Smooth muscle cell (in vitro differentiated cells): ENCODE measurements around the gene POLR2J3. TPM values are rescaled to one million over a fixed set of nuclear protein-coding genes. Genes with fewer than 3 reads are reported as not detected.
"Not testable (repeated sequence)": the region's sequence is repeated elsewhere in the genome, so short reads cannot be mapped to it uniquely, and the experiment has no call there.

ENCODE experiments used
- DNase-seq: peaks from one replicate; lab custom pipeline; 2025; ENCODE audit not compliant: unreplicated experiment; lab: John Stamatoyannopoulos, UW
- H2AFZ ChIP-seq: fragments of 200-600 bp; sonication (generic); 2 replicates; pipeline ENCODE4 v1.6.0; 2016; ENCODE audit warnings: antibody characterized with exemption, low read depth, mild to moderate bottlenecking
- H3F3A ChIP-seq: fragments of 200-600 bp; sonication (generic); 2 replicates; pipeline ENCODE4 v1.6.0; 2017; ENCODE audit warnings: antibody characterized with exemption, low read depth
- H3K27ac ChIP-seq: fragments of 200-600 bp; sonication (generic); 2 replicates; pipeline ENCODE4 v1.5.1; 2016; ENCODE audit warnings: low read depth, mild to moderate bottlenecking
- H3K27me3 ChIP-seq: fragments of 200-600 bp; sonication (generic); 2 replicates; pipeline ENCODE4 v1.6.1; 2016; ENCODE audit warnings: low read depth, mild to moderate bottlenecking
- H3K36me3 ChIP-seq: fragments of 200-600 bp; sonication (generic); 2 replicates; pipeline ENCODE4 v1.5.1; 2016; ENCODE audit warnings: low read depth
- H3K4me1 ChIP-seq: fragments of 200-600 bp; sonication (generic); 2 replicates; pipeline ENCODE4 v1.5.1; 2016; ENCODE audit warnings: low read depth
- H3K4me2 ChIP-seq: fragments of 200-600 bp; sonication (generic); 2 replicates; pipeline ENCODE4 v1.6.0; 2016; ENCODE audit warnings: mild to moderate bottlenecking
- H3K4me3 ChIP-seq: fragments of 200-600 bp; sonication (generic); 2 replicates; pipeline ENCODE4 v1.5.1; 2016; ENCODE audit warnings: mild to moderate bottlenecking
- H3K79me2 ChIP-seq: fragments of 200-600 bp; sonication (generic); 2 replicates; pipeline ENCODE4 v1.6.0; 2016; ENCODE audit warnings: low read depth, mild to moderate bottlenecking
- H3K9ac ChIP-seq: fragments of 200-600 bp; sonication (generic); 2 replicates; pipeline ENCODE4 v1.6.0; 2016; ENCODE audit warnings: low read depth
- H3K9me3 ChIP-seq: fragments of 200-600 bp; sonication (generic); replicated peaks from 2 replicates; pipeline ENCODE4 v1.5.1; 2016; ENCODE audit warnings: low read depth
- H4K20me1 ChIP-seq: fragments of 200-600 bp; sonication (generic); 2 replicates; pipeline ENCODE4 v1.6.0; 2016; ENCODE audit warnings: low read depth
- WGBS: methylation state at CpG from one replicate; pipeline ENCODE4 v1.1.7; 2016; ENCODE audit warnings: low lambda C conversion rate; 5-methylcytosine and 5-hydroxymethylcytosine counted together
- polyA plus RNA-seq: library from polyadenylated mRNA; unstranded; fragments of >200 nt; fragmentation: Nextera tagmentation; extraction: Ambion mirVana; gene quantifications from 2 replicates; pipeline ENCODE4 v1.2.1, GENCODE V29; 2016
- total RNA-seq: library from RNA; depleted of rRNA; stranded (reverse); fragments of >200 nt; gene quantifications from 2 replicates; pipeline ENCODE4 v1.2.3, GENCODE V29; 2014

The POLR2J3 gene
- total and polyA plus RNA-seq, 2 experiments from 2014 or later = 2.8 to 54.2 TPM

DNA sequence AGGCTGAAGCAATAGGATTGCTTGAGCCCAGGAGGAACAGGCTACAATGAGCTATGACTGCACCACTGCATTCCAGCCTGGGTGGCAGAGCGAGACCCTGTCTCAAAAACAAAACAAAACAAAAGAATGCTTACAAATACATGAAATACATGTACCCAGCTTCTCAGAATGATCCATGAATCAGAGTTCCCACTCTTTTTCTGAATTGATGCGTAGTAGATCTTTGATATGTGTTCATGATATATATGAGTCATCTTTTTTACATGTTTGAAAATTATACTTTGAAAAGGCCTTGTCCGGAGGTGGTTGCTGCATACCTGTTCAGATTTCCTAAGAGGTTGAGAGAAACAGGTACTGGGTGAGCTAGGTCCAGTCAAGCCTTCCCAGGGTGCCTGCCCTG lies 4.0 kb upstream of the POLR2J3 start:
- H3K27me3 ChIP-seq, H3K4me2 ChIP-seq, H3K4me1 ChIP-seq, H3K9me3 ChIP-seq, H3K79me2 ChIP-seq, H4K20me1 ChIP-seq, H2AFZ ChIP-seq, H3F3A ChIP-seq, DNase-seq, H3K4me3 ChIP-seq, H3K36me3 ChIP-seq, H3K27ac ChIP-seq, H3K9ac ChIP-seq: not testable (repeated sequence)
- no CpG with 5 or more reads among the region's 3 CpGs for WGBS

DNA sequence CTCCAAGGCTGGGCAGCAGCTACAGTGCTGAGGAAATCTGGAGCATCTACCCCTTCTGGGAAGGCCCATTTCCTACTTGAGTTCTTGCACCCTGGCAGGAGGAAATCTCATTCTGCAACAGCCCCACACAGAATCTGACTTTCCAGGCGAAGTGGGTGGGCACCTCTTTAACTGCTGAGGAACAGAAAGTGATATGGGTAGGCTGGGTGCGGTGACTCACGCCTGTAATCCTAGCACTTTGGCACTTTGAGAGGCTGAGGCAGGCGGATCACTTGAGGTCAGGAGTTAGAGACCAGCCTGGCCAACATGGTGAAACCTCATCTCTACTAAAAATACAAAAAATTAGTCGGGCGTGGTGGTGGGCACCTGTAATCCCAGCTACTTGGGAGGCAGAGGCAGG lies 2.2 kb upstream of the POLR2J3 start:
- H3F3A ChIP-seq, H3K27me3 ChIP-seq, H3K4me3 ChIP-seq, DNase-seq, H3K4me1 ChIP-seq, H3K36me3 ChIP-seq, H3K9ac ChIP-seq, H2AFZ ChIP-seq, H3K79me2 ChIP-seq, H3K27ac ChIP-seq, H3K9me3 ChIP-seq, H3K4me2 ChIP-seq, H4K20me1 ChIP-seq: not testable (repeated sequence)
- WGBS = no CpG with 5 or more reads among the region's 6 CpGs

DNA sequence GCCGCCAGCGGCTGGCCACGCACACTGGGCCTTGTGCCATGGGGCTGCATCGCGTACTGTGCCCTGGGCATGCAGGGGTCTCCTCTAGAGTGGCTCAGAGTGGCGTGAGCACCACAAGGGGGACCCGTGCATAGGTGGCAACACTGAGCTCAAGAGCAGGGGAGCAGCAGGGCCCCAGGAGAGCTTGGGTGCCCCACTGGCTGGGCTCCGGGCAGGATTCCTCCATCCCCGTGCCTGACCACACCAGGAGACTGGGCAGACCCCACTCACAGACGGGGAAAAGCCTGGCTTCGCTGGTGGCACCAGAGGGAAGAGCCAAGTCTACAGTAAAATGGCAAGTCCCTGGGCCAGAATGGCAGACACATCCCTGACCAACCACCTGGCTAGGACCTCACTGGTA lies 3.8 kb downstream of the POLR2J3 start:
- not testable (repeated sequence) for H3K4me2 ChIP-seq, H4K20me1 ChIP-seq, H3K27ac ChIP-seq, H2AFZ ChIP-seq, H3K4me3 ChIP-seq, H3K79me2 ChIP-seq, H3K4me1 ChIP-seq, H3K9me3 ChIP-seq, H3K9ac ChIP-seq, H3F3A ChIP-seq, DNase-seq, H3K27me3 ChIP-seq, H3K36me3 ChIP-seq
- WGBS = 100% methylated on average over 3 of the region's 11 CpGs

DNA sequence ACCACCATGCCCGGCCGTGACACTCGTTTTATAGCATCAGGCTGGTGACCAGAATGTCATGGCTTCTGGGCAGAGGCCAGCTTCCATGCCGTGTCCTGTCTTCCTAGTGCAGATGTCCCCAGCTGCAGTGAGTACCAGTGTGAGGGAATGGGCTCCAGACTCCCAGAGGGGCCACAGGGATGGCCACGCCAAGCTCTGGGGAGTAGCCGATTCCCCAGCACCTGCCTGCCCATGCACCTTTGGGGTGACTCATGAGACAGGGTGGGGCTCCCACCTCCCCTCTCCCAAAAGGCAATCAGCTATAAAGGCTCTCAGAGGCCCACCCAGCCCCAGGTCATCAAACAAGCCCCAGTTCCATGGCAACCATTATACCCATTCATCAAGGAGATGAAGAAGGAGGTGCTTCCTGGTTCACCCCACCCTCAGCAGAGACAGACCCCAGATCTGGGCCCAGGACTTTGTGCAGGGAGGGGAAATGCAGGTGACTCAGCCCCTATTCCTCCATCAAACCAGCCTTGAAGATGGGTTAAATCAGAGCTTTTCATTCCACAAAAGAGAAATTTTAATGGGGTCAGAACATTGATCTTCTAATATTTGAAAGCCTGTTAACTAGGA lies 21.5 kb downstream of the POLR2J3 start, which contains the start of gene SPDYE2:
TSS of gene SPDYE2 (plus strand) at position 419 of the 615 bp plus-strand sequence. CDS start 2,030 bp downstream, outside the sequence.
- not testable (repeated sequence) for H3K4me3 ChIP-seq, H2AFZ ChIP-seq, DNase-seq, H3F3A ChIP-seq, H3K36me3 ChIP-seq, H3K27ac ChIP-seq, H3K4me2 ChIP-seq, H3K4me1 ChIP-seq, H3K27me3 ChIP-seq, H4K20me1 ChIP-seq, H3K9ac ChIP-seq, H3K79me2 ChIP-seq, H3K9me3 ChIP-seq
- no CpG with 5 or more reads among the region's 6 CpGs for WGBS

DNA sequence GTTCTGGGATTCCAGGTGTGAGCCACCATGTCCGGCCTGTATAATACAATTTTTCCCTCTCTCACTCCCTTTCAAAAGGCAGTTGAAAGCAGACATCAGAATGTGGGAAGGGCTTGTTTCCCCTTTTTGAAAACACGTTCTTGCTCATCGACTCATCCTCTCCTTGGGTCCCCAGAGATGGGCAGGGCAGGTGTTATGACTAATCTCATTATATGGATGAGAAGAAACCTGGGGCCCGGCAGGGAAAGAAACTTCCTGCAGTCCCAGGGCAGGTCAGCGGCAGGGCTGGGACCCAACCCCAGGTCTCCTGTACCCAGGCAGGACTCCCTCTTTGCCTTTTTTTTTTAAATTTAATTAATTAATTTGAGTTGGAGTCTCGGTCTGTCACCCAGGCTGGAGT lies 26.0 kb downstream of the POLR2J3 start:
- not testable (repeated sequence) for H3K9ac ChIP-seq, H3K9me3 ChIP-seq, H3K4me2 ChIP-seq, H3K4me3 ChIP-seq, H3K79me2 ChIP-seq, DNase-seq, H3K27me3 ChIP-seq, H2AFZ ChIP-seq, H3K4me1 ChIP-seq, H4K20me1 ChIP-seq, H3K36me3 ChIP-seq, H3F3A ChIP-seq, H3K27ac ChIP-seq
- no CpG with 5 or more reads among the region's 6 CpGs for WGBS

DNA sequence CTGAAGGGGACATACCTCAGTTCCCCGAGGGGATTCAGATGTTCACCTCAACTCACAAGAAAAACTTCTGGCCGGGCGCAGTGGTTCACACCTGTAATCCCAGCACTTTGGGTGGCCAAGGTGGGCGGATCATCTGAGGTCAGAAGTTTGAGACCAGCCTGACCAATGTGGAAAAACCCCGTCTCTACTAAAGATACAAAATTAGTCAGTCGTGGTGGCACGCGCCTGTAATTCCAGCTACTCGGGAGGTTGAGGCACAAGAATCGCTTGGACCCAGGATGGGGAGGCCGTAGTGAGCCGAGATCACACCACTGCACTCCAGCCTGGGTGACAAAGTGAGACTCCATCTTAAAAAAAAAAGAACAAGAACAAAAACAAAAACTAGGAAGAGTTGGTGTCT lies 27.1 kb downstream of the POLR2J3 start:
- H3F3A ChIP-seq = not testable (repeated sequence)

DNA sequence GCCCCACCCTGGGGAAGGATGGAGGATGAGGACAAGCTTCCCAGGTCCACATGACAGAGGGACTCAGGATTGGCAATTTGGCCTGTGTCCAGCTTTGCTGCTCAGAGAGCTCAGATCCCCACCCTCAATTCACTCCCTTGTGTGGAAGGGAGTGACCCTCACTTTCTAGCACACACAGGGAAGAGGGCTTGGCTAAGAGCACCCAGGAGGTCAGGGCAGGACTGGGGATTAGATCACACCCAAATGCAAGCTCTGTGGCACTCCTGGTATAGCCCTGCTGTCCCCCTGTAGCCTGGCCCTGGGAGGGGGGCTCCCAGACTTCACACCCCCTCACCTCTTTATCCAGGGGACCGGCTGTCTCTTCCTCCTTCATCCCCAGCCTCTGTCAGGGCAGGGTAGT lies 28.0 kb downstream of the POLR2J3 start:
- H3K9ac ChIP-seq, H3K4me1 ChIP-seq, H3K27ac ChIP-seq, H3K27me3 ChIP-seq, H4K20me1 ChIP-seq, H3K4me2 ChIP-seq, H3K79me2 ChIP-seq, H3F3A ChIP-seq, DNase-seq, H3K9me3 ChIP-seq, H3K36me3 ChIP-seq, H3K4me3 ChIP-seq, H2AFZ ChIP-seq: not testable (repeated sequence)
- 83% methylated on average over 1 of the region's 1 CpG for WGBS

More for the DNA sequence above, 27.1 kb downstream of the POLR2J3 start:
- H4K20me1 ChIP-seq, H3K9me3 ChIP-seq, H2AFZ ChIP-seq, H3K9ac ChIP-seq, DNase-seq, H3K36me3 ChIP-seq, H3K27ac ChIP-seq, H3K4me3 ChIP-seq, H3K4me2 ChIP-seq, H3K79me2 ChIP-seq, H3K27me3 ChIP-seq, H3K4me1 ChIP-seq: not testable (repeated sequence)
- 100% methylated on average over 8 of the region's 12 CpGs for WGBS

DNA sequence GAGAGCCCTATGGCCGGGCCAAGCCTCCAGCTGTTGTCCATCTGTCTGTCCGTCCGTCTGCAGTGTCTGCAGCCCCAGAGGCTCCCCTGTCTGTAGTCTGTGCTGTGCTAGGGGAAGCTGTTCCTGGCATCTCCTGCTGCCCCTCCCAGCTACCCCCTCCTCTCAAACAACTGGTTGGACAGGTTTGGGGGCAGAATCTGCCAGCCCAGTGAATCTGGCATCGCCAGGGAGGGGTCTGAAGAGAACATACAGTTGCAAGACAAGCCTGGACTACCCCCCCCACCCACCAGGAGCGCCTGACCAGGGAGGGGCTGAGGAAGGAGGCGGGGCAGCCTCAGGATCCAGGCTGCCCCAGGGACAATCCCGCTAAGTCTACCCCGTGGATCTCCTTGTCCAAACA lies 28.8 kb downstream of the POLR2J3 start, which contains the start of gene UPK3BL2:
TSS of gene UPK3BL2 (minus strand) at position 101 of the 400 bp plus-strand sequence. CDS start at position 41, 60 bp downstream.
- H3K36me3 ChIP-seq, H3K4me3 ChIP-seq, H3K9me3 ChIP-seq, H3K79me2 ChIP-seq, H2AFZ ChIP-seq, H3K27ac ChIP-seq, H3K4me2 ChIP-seq, H4K20me1 ChIP-seq, H3K9ac ChIP-seq, H3F3A ChIP-seq, DNase-seq, H3K4me1 ChIP-seq, H3K27me3 ChIP-seq: not testable (repeated sequence)
- no CpG with 5 or more reads among the region's 8 CpGs for WGBS

DNA sequence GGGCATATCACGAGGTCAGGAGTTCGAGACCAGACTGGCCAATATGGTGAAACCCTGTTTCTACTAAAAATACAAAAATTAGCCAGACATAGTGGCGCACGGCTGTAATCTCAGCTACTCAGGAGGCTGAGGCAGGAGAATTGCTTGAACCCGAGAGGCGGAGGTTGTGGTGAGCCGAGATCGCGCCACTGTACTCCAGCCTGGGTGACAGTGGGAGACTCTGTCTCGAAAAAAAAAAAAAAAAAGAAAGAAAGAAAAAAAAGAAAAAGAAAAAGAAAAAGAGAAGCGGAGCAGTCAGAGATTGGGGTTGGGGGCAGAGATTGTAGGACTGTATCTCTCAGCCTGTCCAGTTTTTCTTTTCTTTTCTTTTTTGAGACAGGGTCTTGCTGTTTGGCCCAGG lies 29.6 kb downstream of the POLR2J3 start:
- WGBS = 93% methylated on average over 9 of the region's 11 CpGs

More for the DNA sequence above, 29.6 kb downstream of the POLR2J3 start:
- not testable (repeated sequence) for H3K36me3 ChIP-seq, H3K27me3 ChIP-seq, H3K4me2 ChIP-seq, H3K9ac ChIP-seq, H4K20me1 ChIP-seq, H3K4me3 ChIP-seq, H3K27ac ChIP-seq, H3K79me2 ChIP-seq, DNase-seq, H2AFZ ChIP-seq, H3K9me3 ChIP-seq, H3F3A ChIP-seq, H3K4me1 ChIP-seq
